AG10803 (cell line): ENCODE results near the gene HDAC8.

Experiments used
- DNase-seq: peaks from one replicate; pipeline ENCODE4 v3.0.0; 2010; ENCODE audit warnings: low read depth
- H3K4me3 ChIP-seq: 2 replicates; pipeline ENCODE4 v1.5.1; 2011; ENCODE audit warnings: mild to moderate bottlenecking, low read length, control low read depth
- CTCF ChIP-seq: conservative IDR thresholded peaks from 2 replicates; pipeline ENCODE4 v1.5.1; 2011; ENCODE audit warnings: mild to moderate bottlenecking, low read length, control low read depth, inconsistent platforms

Gene HDAC8

GRCh38 chrX:72366701-72367454 lies 205.8 kb downstream of the HDAC8 start:
- H3K4me3 ChIP-seq: no peak overlapping the region
- no peak for TF ChIP-seq CTCF
- DNase-seq: no peak

- no peak for DNase-seq
Measured at GRCh38 chrX:72366178-72366577, 206.5 kb downstream of the HDAC8 start.

GRCh38 chrX:72365126-72365525 lies 207.5 kb downstream of the HDAC8 start:
- TF ChIP-seq CTCF: no peak
- no peak for DNase-seq
- H3K4me3 ChIP-seq: no peak overlapping the region

More at GRCh38 chrX:72366178-72366577, 206.5 kb downstream of the HDAC8 start:
- TF ChIP-seq CTCF: no peak
- no peak overlapping the region for H3K4me3 ChIP-seq

- no peak overlapping the region for H3K4me3 ChIP-seq
- TF ChIP-seq CTCF: no peak
- no peak for DNase-seq
Measured at GRCh38 chrX:72360326-72360725, 212.3 kb downstream of the HDAC8 start.

GRCh38 chrX:72358313-72358712 lies 214.3 kb downstream of the HDAC8 start:
- peak; percentile 11 for DNase-seq
- H3K4me3 ChIP-seq: no peak overlapping the region
- no peak for TF ChIP-seq CTCF

GRCh38 chrX:72352786-72353185 lies 219.9 kb downstream of the HDAC8 start:
- TF ChIP-seq CTCF: no peak
- DNase-seq: no peak
- H3K4me3 ChIP-seq: no peak overlapping the region

GRCh38 chrX:72351606-72352334 lies 220.9 kb downstream of the HDAC8 start:
- DNase-seq: peak; percentile 68
- H3K4me3 ChIP-seq: no peak overlapping the region
- TF ChIP-seq CTCF: no peak
